GM12878 (cell line): ENCODE results near the gene MCF2L2. TPM values are rescaled to one million over a fixed set of nuclear protein-coding genes. Genes with fewer than 3 reads are reported as not detected.

Source experiments
- ATAC-seq: fragments of 200-7000 bp; cut with Tn5 transposase; 3 replicates; pipeline ENCODE4 v1.9.1; 2020; ENCODE audit warnings: mild to moderate bottlenecking, moderate library complexity
- BruUV-seq: library from RNA; stranded (reverse); fragments of 400-500 nt; replicated peaks from 2 replicates; lab custom pipeline; 2021; lab: Mats Ljungman, UMichigan
- CTCF ChIA-PET: fragments of 300-600 bp; sonication (Branson Sonifier 250); formaldehyde crosslinking; extraction: SDS; loops from one replicate; lab custom pipeline; 2021; ENCODE audit warnings: inconsistent platforms; lab: Yijun Ruan, JAX
- POLR2A ChIA-PET: fragments of 350-600 bp; formaldehyde crosslinking; extraction: SDS; loops from one replicate; lab custom pipeline; 2021; ENCODE audit warnings: inconsistent platforms; lab: Charles Lee
- RAD21 ChIA-PET: fragments of 300-600 bp; sonication (Branson Sonifier 250); formaldehyde crosslinking; loops from one replicate; lab custom pipeline; 2023; ENCODE audit warnings: antibody characterized with exemption; ENCODE audit not compliant: unreplicated experiment; lab: Charles Lee
- SMC1A ChIA-PET: fragments of 300-600 bp; sonication (Branson Sonifier 250); formaldehyde crosslinking; loops from one replicate; lab custom pipeline; 2023; ENCODE audit not compliant: unreplicated experiment, uncharacterized antibody; lab: Charles Lee
- DNase-seq: peaks from one replicate; pipeline ENCODE4 v3.0.0-alpha.2; 2011; ENCODE audit warnings: low read depth, low spot score
- FAIRE-seq: peaks from 3 replicates; lab custom pipeline; 2011; peaks lifted over from hg19 to GRCh38; lab: Jason Lieb, UNC
- H2AFZ ChIP-seq: 2 replicates; pipeline ENCODE4 v1.6.0; 2011; ENCODE audit warnings: low read depth, low read length, control low read depth; ENCODE audit not compliant: control insufficient read depth
- H3K27ac ChIP-seq: 2 replicates; pipeline ENCODE4 v1.5.1; 2011; ENCODE audit warnings: control low read depth; ENCODE audit not compliant: control insufficient read depth, insufficient read depth
- H3K27me3 ChIP-seq, 2 experiments: replicated peaks in 1 of 2; 2 replicates each; pipeline versions ENCODE4 v1.6.0 to v1.6.1; 2011; ENCODE audit warnings: low read length in 1 of 2; ENCODE audit not compliant: control insufficient read depth in 2 of 2, insufficient read depth in 2 of 2
- H3K36me3 ChIP-seq, 2 experiments: 2 replicates each; pipeline ENCODE4 v1.5.1; 2011; ENCODE audit warnings: low read length in 1 of 2; ENCODE audit not compliant: control insufficient read depth in 2 of 2, insufficient read depth in 2 of 2
- H3K4me1 ChIP-seq: 2 replicates; pipeline ENCODE4 v1.6.1; 2011; ENCODE audit warnings: mild to moderate bottlenecking, low read length, moderate library complexity, mixed read lengths; ENCODE audit not compliant: control insufficient read depth, insufficient read depth
- H3K4me2 ChIP-seq: 2 replicates; pipeline ENCODE4 v1.6.0; 2011; ENCODE audit warnings: control low read depth; ENCODE audit not compliant: control insufficient read depth, insufficient read depth
- H3K4me3 ChIP-seq: fragments of 200-600 bp; sonication (generic); 2 replicates; pipeline ENCODE4 v1.5.1; 2016
- H3K79me2 ChIP-seq: 2 replicates; pipeline ENCODE4 v1.6.0; 2011; ENCODE audit warnings: low read length; ENCODE audit not compliant: control insufficient read depth, insufficient read depth
- H3K9ac ChIP-seq: 2 replicates; pipeline ENCODE4 v1.8.0; 2011; ENCODE audit warnings: low read length, control low read depth, mixed read lengths; ENCODE audit not compliant: control insufficient read depth, insufficient read depth
- H3K9me3 ChIP-seq: replicated peaks from 3 replicates; pipeline ENCODE4 v1.5.1; 2011; ENCODE audit warnings: mild to moderate bottlenecking, low read length; ENCODE audit not compliant: control insufficient read depth, insufficient read depth
- H4K20me1 ChIP-seq: 2 replicates; pipeline ENCODE4 v1.6.0; 2011; ENCODE audit not compliant: control insufficient read depth, insufficient read depth
- ATF2 ChIP-seq: IDR thresholded peaks from 2 replicates; pipeline ENCODE4 v1.6.1; 2012; ENCODE audit warnings: low read length, inconsistent platforms
- ATF7 ChIP-seq: fragments of 450-650 bp; IDR thresholded peaks from 2 replicates; pipeline ENCODE4 v1.6.1; 2016; ENCODE audit warnings: low read depth, mild to moderate bottlenecking
- BACH1 ChIP-seq: fragments of 450-650 bp; IDR thresholded peaks from 2 replicates; pipeline ENCODE4 v1.6.1; 2017; ENCODE audit warnings: mild to moderate bottlenecking, borderline replicate concordance
- BMI1 ChIP-seq: fragments of 450-650 bp; IDR thresholded peaks from 2 replicates; pipeline ENCODE4 v1.6.1; 2016; ENCODE audit warnings: mild to moderate bottlenecking, moderate library complexity, borderline replicate concordance
- E2F8 ChIP-seq: fragments of 450-650 bp; IDR thresholded peaks from 2 replicates; pipeline ENCODE4 v1.6.1; 2018; ENCODE audit warnings: mild to moderate bottlenecking, low read depth, moderate library complexity; ENCODE audit not compliant: partially characterized antibody
- E4F1 ChIP-seq: fragments of 450-650 bp; IDR thresholded peaks from 2 replicates; pipeline ENCODE4 v1.6.1; 2018; ENCODE audit warnings: borderline replicate concordance, mild to moderate bottlenecking; ENCODE audit not compliant: partially characterized antibody
- EGR1 ChIP-seq, 2 experiments: IDR thresholded peaks; 1 replicate in 1 of 2; 2 replicates in 1 of 2; pipeline ENCODE4 v1.6.1; 2011 to 2012; ENCODE audit warnings: low read depth in 2 of 2, low read length in 2 of 2, borderline replicate concordance in 1 of 2, mild to moderate bottlenecking in 1 of 2, moderate library complexity in 1 of 2
- MTA3 ChIP-seq: IDR thresholded peaks from 2 replicates; pipeline ENCODE4 v1.6.1; 2012; ENCODE audit warnings: low read length, inconsistent platforms, borderline replicate concordance
- NFIC ChIP-seq: IDR thresholded peaks from 2 replicates; pipeline ENCODE4 v1.6.1; 2012; ENCODE audit warnings: low read depth, mild to moderate bottlenecking, inconsistent platforms, low read length, moderate library complexity
- NR2F1 ChIP-seq: fragments of 450-650 bp; conservative IDR thresholded peaks from 2 replicates; pipeline ENCODE4 v1.6.1; 2017; ENCODE audit warnings: mild to moderate bottlenecking
- RB1 ChIP-seq: fragments of 450-650 bp; formaldehyde crosslinking; IDR thresholded peaks from 2 replicates; pipeline ENCODE4 v1.6.1; 2017; ENCODE audit warnings: mild to moderate bottlenecking, borderline replicate concordance
- RCOR1 ChIP-seq: conservative IDR thresholded peaks from 2 replicates; pipeline ENCODE4 v1.6.1; 2012; ENCODE audit warnings: low read depth, low read length, improper control_type of control experiment
- SKIL ChIP-seq: fragments of 450-650 bp; IDR thresholded peaks from 2 replicates; pipeline ENCODE4 v1.6.1; 2017; ENCODE audit warnings: mild to moderate bottlenecking, low read depth, inconsistent platforms; ENCODE audit not compliant: poor library complexity, severe bottlenecking
- SUZ12 ChIP-seq: fragments of 200-600 bp; sonication (generic); IDR thresholded peaks from one replicate; pipeline ENCODE4 v1.6.1; 2018; ENCODE audit warnings: antibody characterized with exemption, mild to moderate bottlenecking; ENCODE audit not compliant: unreplicated experiment
- WGBS: methylation state at CpG from one replicate; pipeline ENCODE4 v1.1.6; 2016; ENCODE audit warnings: low lambda C conversion rate; ENCODE audit not compliant: insufficient replicate concordance, insufficient coverage; ENCODE audit errors: missing lambda C conversion rate; 5-methylcytosine and 5-hydroxymethylcytosine counted together
- in situ Hi-C: fragments of 300-500 bp; cut with MboI; formaldehyde crosslinking; loops from 9 replicates; pipeline ENCODE4 v1.14.3; 2018; ENCODE audit warnings: mixed read lengths
- intact Hi-C: fragments of 100-400 bp; cut with micrococcal nuclease; formaldehyde crosslinking; loops from one replicate; pipeline ENCODE4 v1.14.2; 2022; ENCODE audit not compliant: unreplicated experiment
- polyA plus RNA-seq, 11 experiments: library from polyadenylated mRNA; depleted of rRNA in 4 of 11; unstranded in 6 of 11; stranded (reverse) in 5 of 11; fragments of >200 nt; fragmentation: Nextera tagmentation in 4 of 11; fragmentation: Illumina TruSeq in 1 of 11; extraction: Ambion mirVana in 4 of 11; extraction: Trizol in 1 of 11; gene quantifications; 1 replicate in 1 of 11; 2 replicates in 10 of 11; pipeline versions ENCODE4 v1.2.1 to v1.2.3, GENCODE V29; 2011 to 2016; ENCODE audit warnings: inconsistent platforms in 2 of 11, missing spikeins in 2 of 11, low read depth in 1 of 11
- total RNA-seq, 4 experiments: library from RNA; depleted of rRNA in 3 of 4; stranded (reverse); fragments of >200 nt in 3 of 4; fragmentation: Illumina TruSeq in 1 of 4; extraction: Trizol in 1 of 4; gene quantifications; 2 replicates each; pipeline versions ENCODE4 v1.2.1 to v1.2.3, GENCODE V29; 2013 to 2021

Gene MCF2L2
- total and polyA plus RNA-seq, 10 of the 15 experiments (the other 5 are each of a cell fraction or from before 2014, with no cell fraction given): 0.37 to 2.8 (median 1.4) TPM

- no peak for TF ChIP-seq E2F8
- no peak for TF ChIP-seq BACH1
- TF ChIP-seq MTA3: no peak
- no peak for TF ChIP-seq BMI1
- TF ChIP-seq ATF7: no peak
- TF ChIP-seq RCOR1: no peak
- TF ChIP-seq NFIC: no peak
These were observed 58.8 kb downstream of the MCF2L2 start (continued) for GRCh38 chr3:183369627-183370026.

- ChIA-PET POLR2A (no interaction called here), SMC1A (interaction anchor here (0.6 to 2.5 kb wide), 7 partner anchors 12 to 690 kb away, joined by 3 to 11 read pairs (median 5); no protein-coding TSS in a partner anchor), RAD21 (interaction anchor here (1.0 to 2.9 kb wide), 3 partner anchors 9 to 184 kb away, joined by 3 to 18 read pairs (median 5); no protein-coding TSS in a partner anchor), CTCF (interaction anchor here (0.6 to 1.3 kb wide), 3 partner anchors 12 to 260 kb away, joined by 3 to 7 read pairs (median 4); no protein-coding TSS in a partner anchor)
- FAIRE-seq: no peak
- BruUV-seq: no TSS peak
- in situ Hi-C loops: no loop called here
- Histone ChIP-seq H3K27ac (no peak overlapping the region), H3K27me3 (no peaks in the 10 kb centered on the region), H3K9ac (no peak overlapping the region), H3K4me2 (no peak overlapping the region), H3K79me2 (no peaks in the 10 kb centered on the region), H3K4me1 (peaks cover 9% of the 10 kb centered on the region), H4K20me1 (no peaks in the 10 kb centered on the region), H3K9me3 (no peaks in the 10 kb centered on the region; the same call in 2 of the 3 replicates), H2AFZ (no peak overlapping the region), H3K4me3 (no peak overlapping the region), H3K36me3 (no peaks in the 10 kb centered on the region)
- intact Hi-C loops: no loop called here
- DNase-seq: no peak
- 61% methylated on average over 4 of the region's 4 CpGs for WGBS
- peak; percentile 13; the same call in 1 of the 3 replicates for ATAC-seq
- TF ChIP-seq RB1: no peak
- no peak for TF ChIP-seq SUZ12
- no peak for TF ChIP-seq ATF2
- TF ChIP-seq SKIL: no peak
- TF ChIP-seq EGR1 (IDR thresholded peaks at IDR 0.05; ENCODE audit: borderline replicate concordance in 1 of 2, low read depth in 2 of 2, low read length in 2 of 2): no peak
- TF ChIP-seq NR2F1: no peak
- no peak for TF ChIP-seq E4F1
These were observed 59.3 kb downstream of the MCF2L2 start for GRCh38 chr3:183369117-183369516.
